Activated T-cell treated with anti-CD3 and anti-CD28 coated beads for 24 hours (primary cell): ENCODE measurements around the gene TRAPPC2L.

Experiments
- DNase-seq: peaks from one replicate; pipeline ENCODE4 v3.0.0-alpha.2; 2020; ENCODE audit warnings: low read depth

Gene TRAPPC2L

DNA sequence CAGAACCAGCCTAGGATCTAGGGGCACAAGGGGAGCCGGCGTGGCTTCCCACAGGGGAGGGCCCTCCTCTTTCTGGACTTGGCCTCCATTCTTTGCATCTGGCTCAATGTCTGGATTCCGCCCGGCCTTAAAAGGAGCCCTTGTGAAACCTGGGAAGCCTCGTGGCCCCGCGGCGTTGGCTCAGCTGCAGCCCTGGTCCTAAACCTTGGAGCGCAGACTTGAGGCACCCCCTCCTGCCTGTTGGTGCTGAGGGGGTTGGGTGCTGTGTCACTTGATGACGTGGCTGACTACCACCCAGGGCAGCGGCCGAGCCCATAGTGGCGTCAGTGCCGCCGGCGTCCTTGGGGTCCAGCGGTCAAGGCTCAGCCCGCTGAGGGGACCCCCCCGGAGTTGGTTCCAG lies 4.4 kb downstream of the TRAPPC2L start:
- DNase-seq: no peak

- no peak for DNase-seq
Observed at GRCh38 chr16:88862968-88863367, 6.0 kb downstream of the TRAPPC2L start.

DNA sequence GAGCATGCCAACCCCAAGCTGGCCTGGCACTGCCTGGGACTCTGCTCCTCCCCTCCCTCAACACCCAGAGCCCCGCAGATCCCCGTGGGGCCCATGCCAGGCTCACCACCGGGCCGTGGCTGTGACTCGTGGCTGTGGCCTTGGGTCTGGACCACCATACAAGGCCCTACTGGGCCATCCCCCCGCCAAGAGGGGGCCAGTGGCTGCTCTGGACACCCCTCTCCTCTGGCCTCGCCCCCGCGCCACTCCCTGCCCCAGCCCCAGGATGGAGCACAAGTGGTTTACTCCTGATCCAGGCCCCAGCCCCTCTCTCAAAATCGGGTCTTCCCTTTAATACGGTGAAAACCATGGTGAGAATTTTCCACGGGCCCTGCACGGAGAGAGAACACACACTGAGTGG lies 6.5 kb downstream of the TRAPPC2L start:
- DNase-seq: no peak

- no peak for DNase-seq
Observed at GRCh38 chr16:88864099-88864498, 7.2 kb downstream of the TRAPPC2L start.

DNA sequence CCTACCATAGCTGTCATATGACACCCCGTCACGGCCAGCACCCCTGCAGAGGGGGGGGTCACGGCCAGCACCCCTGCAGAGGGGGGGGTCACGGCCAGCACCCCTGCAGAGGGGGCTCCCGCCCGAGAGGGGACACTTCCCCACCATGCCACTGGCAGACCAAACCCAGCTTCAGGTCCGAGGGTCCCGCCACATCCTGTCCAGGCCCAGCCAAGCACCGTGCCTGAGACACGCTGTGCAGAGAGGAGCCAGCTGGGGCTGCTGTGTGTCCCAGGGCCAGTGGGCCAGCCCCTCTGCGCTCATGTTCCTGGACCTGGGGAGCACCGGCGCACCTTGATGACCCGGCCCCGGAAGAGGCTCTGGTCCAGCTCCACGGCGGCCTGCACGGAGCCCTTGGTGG lies 7.6 kb downstream of the TRAPPC2L start:
- DNase-seq: no peak

DNA sequence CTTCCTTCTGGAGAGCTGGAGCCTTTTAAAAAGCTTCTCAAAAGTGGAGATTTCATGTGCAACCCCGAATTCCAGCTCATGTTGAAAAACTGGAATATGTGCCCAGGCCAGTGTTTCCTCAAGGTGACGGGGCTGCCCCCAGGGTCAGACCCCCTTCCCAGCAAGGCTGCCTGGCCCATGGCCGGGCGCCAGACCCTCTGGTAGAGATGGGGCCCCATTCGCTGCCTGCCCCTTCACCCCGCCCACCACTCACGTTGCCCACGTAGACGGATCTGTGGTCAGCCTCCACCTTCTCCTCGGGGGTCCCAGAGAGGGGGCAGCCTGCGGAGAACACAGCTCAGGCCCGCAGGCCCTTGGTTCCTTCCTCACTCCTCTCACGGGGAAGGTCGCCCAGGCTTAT lies 8.4 kb downstream of the TRAPPC2L start:
- no peak for DNase-seq

- DNase-seq: no peak
Observed at GRCh38 chr16:88865742-88866141, 8.8 kb downstream of the TRAPPC2L start.

- DNase-seq: no peak
Observed at GRCh38 chr16:88866151-88866920, 9.4 kb downstream of the TRAPPC2L start, which contains the start of gene PABPN1L. PABPN1L (minus strand) TSS chr16:88866660; CDS start chr16:88866606, 54 bp downstream.

GRCh38 chr16:88867581-88868246 lies 10.8 kb downstream of the TRAPPC2L start:
- DNase-seq: no peak

GRCh38 chr16:88868974-88869672 lies 12.2 kb downstream of the TRAPPC2L start:
- DNase-seq: no peak

DNA sequence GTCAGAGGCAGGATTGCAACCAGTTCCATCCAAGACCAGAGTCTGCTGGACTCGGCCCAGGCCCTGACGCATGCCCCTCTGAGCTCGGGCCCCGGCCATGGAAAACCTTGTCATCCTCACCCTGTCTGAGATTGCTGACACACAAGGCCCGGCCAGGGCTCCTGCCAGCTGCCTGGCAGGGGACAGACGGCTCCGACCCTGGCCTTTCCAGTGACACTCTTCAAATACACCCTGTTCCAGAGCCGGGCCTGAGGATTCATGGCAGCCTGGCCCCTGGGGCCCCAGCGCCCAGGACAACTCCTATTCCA lies 12.7 kb downstream of the TRAPPC2L start:
- no peak for DNase-seq

- DNase-seq: no peak
Observed at GRCh38 chr16:88870608-88871348, 13.9 kb downstream of the TRAPPC2L start.

DNA sequence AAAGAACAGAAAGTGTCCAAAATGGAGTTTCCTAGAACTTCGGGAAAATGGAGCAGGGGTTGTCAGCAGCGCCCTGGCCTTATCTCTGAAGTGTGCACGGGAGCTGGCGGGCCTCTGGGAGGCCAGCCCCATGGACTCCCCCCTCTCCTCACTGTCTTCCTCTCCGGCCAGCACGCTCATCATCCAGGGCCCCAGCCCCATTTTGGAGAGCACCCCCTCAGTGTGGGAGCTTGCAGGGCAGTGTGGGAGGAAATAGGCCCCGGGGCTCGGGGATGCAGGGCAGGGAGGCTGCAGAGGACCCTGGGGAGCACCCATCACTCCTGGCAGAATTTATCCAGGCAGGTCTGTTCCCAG lies 14.4 kb downstream of the TRAPPC2L start:
- DNase-seq: no peak

DNA sequence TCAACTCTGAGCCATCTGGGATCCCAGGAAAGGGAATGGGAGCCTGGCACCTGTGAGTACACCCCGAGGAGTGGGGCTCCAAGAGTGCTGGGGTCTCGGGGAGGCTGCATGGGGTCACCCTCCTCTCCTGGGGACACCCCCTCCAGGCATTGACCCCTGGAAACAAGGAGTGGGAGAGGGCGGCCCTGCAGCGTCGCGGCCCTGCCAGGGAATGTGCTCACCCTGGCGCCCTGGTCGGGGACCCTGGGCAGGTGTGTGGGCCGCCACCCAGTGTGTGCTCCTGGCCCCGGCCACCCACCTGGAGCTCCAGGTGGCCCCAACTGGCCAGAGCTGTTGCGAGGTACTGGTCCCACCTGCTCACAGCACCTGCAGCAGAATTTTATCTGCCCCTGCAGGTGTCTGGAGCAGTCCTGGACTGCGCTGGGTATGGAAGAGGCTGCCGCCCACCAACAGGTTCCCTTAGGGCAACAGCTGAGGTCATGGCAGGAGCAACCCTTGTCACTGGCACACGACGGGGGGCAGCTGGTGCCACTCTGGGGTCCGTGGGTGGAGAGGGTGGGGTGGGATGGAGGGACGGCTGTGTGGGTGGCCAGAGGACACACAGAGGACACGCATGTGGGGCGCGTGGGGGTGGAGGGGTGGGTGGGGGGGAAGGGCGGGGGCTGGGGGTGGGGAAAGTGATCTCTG lies 14.9 kb downstream of the TRAPPC2L start:
- no peak for DNase-seq

DNA sequence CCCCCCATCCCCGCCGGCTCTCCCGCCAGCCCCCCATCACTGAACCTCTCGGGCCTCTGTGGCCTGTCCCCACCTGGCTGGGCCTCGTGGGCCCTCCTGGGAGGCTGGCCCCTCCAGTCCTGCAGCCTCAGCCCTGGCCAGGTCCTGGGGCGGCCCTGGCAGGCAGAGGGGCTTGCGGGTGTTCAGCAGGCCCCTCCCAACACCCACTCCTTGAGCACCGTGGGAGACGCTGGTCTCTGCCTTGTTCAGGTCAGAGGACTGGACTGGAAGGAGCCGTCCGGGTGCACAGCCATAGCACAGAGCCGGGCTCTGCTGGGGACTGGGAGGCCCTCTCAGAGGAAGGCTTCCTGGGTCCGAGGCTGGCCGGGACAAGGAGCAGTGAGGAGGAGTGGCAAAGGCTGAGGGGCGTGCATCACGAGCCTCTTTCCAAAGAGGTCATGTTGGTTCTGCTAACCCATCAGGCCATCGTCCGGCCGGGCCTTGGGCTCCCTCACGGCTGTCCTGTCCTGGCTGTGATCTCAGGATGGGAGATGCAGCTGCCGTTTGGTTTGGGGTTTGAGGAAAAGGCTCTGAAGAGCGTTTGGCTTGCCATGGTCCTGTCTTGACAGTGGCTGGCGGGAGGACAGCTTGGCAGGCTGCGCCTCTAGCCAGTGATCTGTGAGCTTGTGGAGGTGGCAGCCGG lies 15.9 kb downstream of the TRAPPC2L start:
- DNase-seq: no peak

GRCh38 chr16:88874938-88875599 lies 18.1 kb downstream of the TRAPPC2L start:
- no peak for DNase-seq

GRCh38 chr16:88875703-88876234 lies 18.8 kb downstream of the TRAPPC2L start:
- DNase-seq: no peak

- no peak for DNase-seq
Observed at GRCh38 chr16:88876942-88877526, 20.1 kb downstream of the TRAPPC2L start.

DNA sequence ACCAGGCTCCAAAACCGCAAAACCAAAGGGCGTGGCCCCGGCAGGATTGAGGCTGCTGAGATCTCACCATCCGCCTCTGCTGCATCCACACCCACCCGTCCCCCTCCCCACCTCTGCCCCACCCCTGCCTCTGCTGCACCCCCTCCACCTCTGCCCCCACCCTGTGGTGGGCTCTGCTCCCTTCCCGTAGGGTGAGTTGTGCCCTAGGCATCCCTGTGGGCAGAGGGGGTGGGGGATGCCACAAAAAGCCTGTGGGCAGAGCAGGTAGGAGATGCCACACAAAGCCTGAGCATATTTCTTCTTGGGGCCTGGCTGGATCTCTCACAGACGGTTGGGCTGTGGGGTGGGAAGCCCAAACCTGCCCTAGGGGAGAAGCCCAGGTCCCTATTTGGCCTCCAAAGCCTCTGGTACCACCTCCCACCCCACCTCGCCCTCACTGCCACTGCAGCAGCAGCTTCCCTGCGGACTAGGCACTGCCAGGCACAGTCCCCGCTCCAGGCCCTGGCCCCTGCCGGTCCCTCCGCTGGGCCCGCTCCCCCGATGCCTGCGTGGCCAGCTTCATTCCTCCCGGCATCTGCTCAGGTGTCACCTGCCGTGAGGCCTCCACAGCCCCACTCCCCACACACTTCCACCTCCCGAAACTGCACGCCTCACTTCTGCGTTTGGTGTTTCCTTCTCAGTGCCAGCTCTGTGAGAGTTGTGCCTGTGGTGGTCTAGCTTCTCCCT lies 20.8 kb downstream of the TRAPPC2L start:
- no peak for DNase-seq
